ENCODE data around the gene CELF2. TPM values are rescaled to one million over a fixed set of nuclear protein-coding genes. Genes with fewer than 3 reads are reported as not detected.
A peak's percentile ranks its signal among the peaks of the same experiment; 100 is the strongest.

CELF2 gene
- polyA plus RNA-seq, 1 donor from 2014 or later: 55.5 TPM

DNA sequence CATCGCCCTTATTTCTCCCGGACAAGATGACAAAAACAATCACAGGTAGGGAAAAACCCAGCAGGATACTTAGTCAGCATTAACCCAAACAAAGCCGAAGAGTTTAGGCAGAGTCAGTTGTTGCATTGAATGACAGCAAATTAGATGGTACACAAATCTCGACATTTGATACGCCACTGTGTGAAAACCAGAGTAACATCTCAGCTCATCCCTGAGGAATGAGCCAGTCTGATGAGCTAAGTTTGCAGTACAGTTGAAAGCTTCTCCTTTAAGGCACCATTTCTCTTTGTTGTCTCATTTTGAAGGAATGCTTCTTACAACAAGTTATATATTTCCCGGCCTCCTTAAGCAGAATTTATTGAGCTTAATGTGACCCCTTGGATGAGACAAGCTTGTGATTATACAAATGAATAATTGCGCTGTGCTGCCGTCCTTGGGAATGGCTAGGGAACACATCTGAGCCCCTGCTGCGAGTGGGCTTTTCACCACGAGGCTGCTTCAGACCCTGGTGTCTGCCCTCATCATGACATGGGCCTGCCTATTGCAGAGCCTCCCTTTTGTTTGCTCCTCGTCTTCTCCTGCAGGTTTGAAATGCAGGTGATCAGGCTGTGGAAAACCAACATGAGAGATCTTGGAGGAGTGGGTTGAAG, 137.3 kb downstream of the CELF2 start:
- Histone ChIP-seq H3K79me2 (replicated peaks; ENCODE audit: insufficient read depth, low read length) (peaks cover 7% of the 10 kb centered on the region), H3F3A (ENCODE audit: insufficient read depth, low read length, poor library complexity, severe bottlenecking) (peaks cover 9% of the 10 kb centered on the region), H3K27me3 (ENCODE audit: insufficient read depth, low read depth, low read length) (no peaks in the 10 kb centered on the region), H3K27ac (ENCODE audit: low read length) (peak overlapping the region; percentile 87), H4K20me1 (ENCODE audit: insufficient read depth) (no peaks in the 10 kb centered on the region), H3K9me2 (ENCODE audit: insufficient read depth, low read length) (no peaks in the 10 kb centered on the region), H3K36me3 (ENCODE audit: insufficient read depth, low read length) (no peaks in the 10 kb centered on the region), H3K9ac (ENCODE audit: low read length) (peak overlapping the region; percentile 54), H2AFZ (ENCODE audit: low read depth, low read length) (no peak overlapping the region), H3K4me2 (ENCODE audit: low read length) (no peak overlapping the region), H3K9me3 (ENCODE audit: low read length) (no peaks in the 10 kb centered on the region), H3K4me3 (ENCODE audit: low read length) (peak overlapping the region; percentile 47)
- TF ChIP-seq, protein P1, sequence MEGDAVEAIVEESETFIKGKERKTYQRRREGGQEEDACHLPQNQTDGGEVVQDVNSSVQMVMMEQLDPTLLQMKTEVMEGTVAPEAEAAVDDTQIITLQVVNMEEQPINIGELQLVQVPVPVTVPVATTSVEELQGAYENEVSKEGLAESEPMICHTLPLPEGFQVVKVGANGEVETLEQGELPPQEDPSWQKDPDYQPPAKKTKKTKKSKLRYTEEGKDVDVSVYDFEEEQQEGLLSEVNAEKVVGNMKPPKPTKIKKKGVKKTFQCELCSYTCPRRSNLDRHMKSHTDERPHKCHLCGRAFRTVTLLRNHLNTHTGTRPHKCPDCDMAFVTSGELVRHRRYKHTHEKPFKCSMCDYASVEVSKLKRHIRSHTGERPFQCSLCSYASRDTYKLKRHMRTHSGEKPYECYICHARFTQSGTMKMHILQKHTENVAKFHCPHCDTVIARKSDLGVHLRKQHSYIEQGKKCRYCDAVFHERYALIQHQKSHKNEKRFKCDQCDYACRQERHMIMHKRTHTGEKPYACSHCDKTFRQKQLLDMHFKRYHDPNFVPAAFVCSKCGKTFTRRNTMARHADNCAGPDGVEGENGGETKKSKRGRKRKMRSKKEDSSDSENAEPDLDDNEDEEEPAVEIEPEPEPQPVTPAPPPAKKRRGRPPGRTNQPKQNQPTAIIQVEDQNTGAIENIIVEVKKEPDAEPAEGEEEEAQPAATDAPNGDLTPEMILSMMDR (IDR thresholded peaks at IDR 0.05; ENCODE audit: poor library complexity, severe bottlenecking): no peak
- no peak for TF ChIP-seq RAD21 (conservative IDR thresholded peaks at IDR 0.05)
- TF ChIP-seq MXI1 (conservative IDR thresholded peaks at IDR 0.05; ENCODE audit: poor library complexity, severe bottlenecking): no peak
- TF ChIP-seq SMC3 (conservative IDR thresholded peaks at IDR 0.05; ENCODE audit: poor library complexity): no peak
- no peak for TF ChIP-seq REST (IDR thresholded peaks at IDR 0.05; ENCODE audit: borderline replicate concordance)
- TF ChIP-seq EZH2 (IDR thresholded peaks at IDR 0.05; ENCODE audit: borderline replicate concordance, insufficient read depth, low read length, poor library complexity, severe bottlenecking): no peak
- no peak for TF ChIP-seq EP300 (conservative IDR thresholded peaks at IDR 0.05; ENCODE audit: poor library complexity, severe bottlenecking)
- no peak for TF ChIP-seq POLR2AphosphoS5 (IDR thresholded peaks at IDR 0.05)
- no peak for TF ChIP-seq TAF1 (IDR thresholded peaks at IDR 0.05; ENCODE audit: low read depth)

GRCh38 chr10:11156480-11156879, 138.8 kb downstream of the CELF2 start:
- peak overlapping the region; percentile 87 for H3K27ac ChIP-seq (ENCODE audit: low read length)
- H3K79me2 ChIP-seq (replicated peaks; ENCODE audit: insufficient read depth, low read length): peaks cover 7% of the 10 kb centered on the region
- H3K36me3 ChIP-seq (ENCODE audit: insufficient read depth, low read length): no peaks in the 10 kb centered on the region
- no peak overlapping the region for H3K9ac ChIP-seq (ENCODE audit: low read length)
- H3F3A ChIP-seq (ENCODE audit: insufficient read depth, low read length, poor library complexity, severe bottlenecking): peaks cover 9% of the 10 kb centered on the region
- H4K20me1 ChIP-seq (ENCODE audit: insufficient read depth): no peaks in the 10 kb centered on the region
- no peak overlapping the region for H3K4me2 ChIP-seq (ENCODE audit: low read length)
- H2AFZ ChIP-seq (ENCODE audit: low read depth, low read length): no peak overlapping the region
- TF ChIP-seq EZH2 (IDR thresholded peaks at IDR 0.05; ENCODE audit: borderline replicate concordance, insufficient read depth, low read length, poor library complexity, severe bottlenecking): no peak
- TF ChIP-seq, protein P1 (IDR thresholded peaks at IDR 0.05; ENCODE audit: poor library complexity, severe bottlenecking): no peak
- TF ChIP-seq REST (IDR thresholded peaks at IDR 0.05; ENCODE audit: borderline replicate concordance): no peak
- TF ChIP-seq RAD21 (conservative IDR thresholded peaks at IDR 0.05): no peak
- no peak for TF ChIP-seq TAF1 (IDR thresholded peaks at IDR 0.05; ENCODE audit: low read depth)
- TF ChIP-seq MXI1 (conservative IDR thresholded peaks at IDR 0.05; ENCODE audit: poor library complexity, severe bottlenecking): no peak
- no peak for TF ChIP-seq EP300 (conservative IDR thresholded peaks at IDR 0.05; ENCODE audit: poor library complexity, severe bottlenecking)
- no peak for TF ChIP-seq SMC3 (conservative IDR thresholded peaks at IDR 0.05; ENCODE audit: poor library complexity)
- no peak for TF ChIP-seq POLR2AphosphoS5 (IDR thresholded peaks at IDR 0.05)
- no peaks in the 10 kb centered on the region for H3K9me2 ChIP-seq (ENCODE audit: insufficient read depth, low read length)
- no peak overlapping the region for H3K4me3 ChIP-seq (ENCODE audit: low read length)
- H3K9me3 ChIP-seq (ENCODE audit: low read length): no peaks in the 10 kb centered on the region
- H3K27me3 ChIP-seq (ENCODE audit: insufficient read depth, low read depth, low read length): no peaks in the 10 kb centered on the region
